SK-N-SH treated with all-trans-retinoic acid at 6 μM for 48 hours (cell line): Measurements from ENCODE around the gene ALAS1.
A peak's percentile ranks its signal among the peaks of the same experiment; 100 is the strongest.

Source experiments
- ATAC-seq: fragments of 200-7000 bp; cut with Tn5 transposase; 3 replicates; pipeline ENCODE4 v1.9.1; 2020; ENCODE audit warnings: mild to moderate bottlenecking, moderate library complexity
- ARNTL ChIP-seq: fragments of 450-650 bp; formaldehyde crosslinking; IDR thresholded peaks from 2 replicates; pipeline ENCODE4 v1.5.0; 2020; ENCODE audit warnings: low read depth, mild to moderate bottlenecking, moderate library complexity, borderline replicate concordance
- BACH2 ChIP-seq: fragments of 250-450 bp; sonication (Bioruptor Pico); IDR thresholded peaks from 2 replicates; pipeline ENCODE4 v1.9.0; 2021; ENCODE audit warnings: mild to moderate bottlenecking, borderline replicate concordance
- CREB5 ChIP-seq: fragments of 250-450 bp; sonication (Bioruptor Pico); IDR thresholded peaks from 2 replicates; pipeline ENCODE4 v1.5.1; 2020; ENCODE audit warnings: low read depth, mild to moderate bottlenecking, moderate library complexity
- CSDC2 ChIP-seq: fragments of 250-450 bp; sonication (Bioruptor Pico); IDR thresholded peaks from 2 replicates; pipeline ENCODE4 v1.5.0; 2020; ENCODE audit warnings: mild to moderate bottlenecking, moderate library complexity
- CSRNP3 ChIP-seq: fragments of 250-450 bp; sonication (Bioruptor Pico); IDR thresholded peaks from 2 replicates; pipeline ENCODE4 v1.5.1; 2021; ENCODE audit warnings: mild to moderate bottlenecking, moderate library complexity
- ESRRG ChIP-seq: fragments of 250-450 bp; sonication (Bioruptor Pico); IDR thresholded peaks from 2 replicates; pipeline ENCODE4 v1.6.1; 2021; ENCODE audit warnings: mild to moderate bottlenecking
- GLIS3 ChIP-seq: fragments of 250-450 bp; sonication (Bioruptor Pico); IDR thresholded peaks from 2 replicates; pipeline ENCODE4 v1.5.0; 2020; ENCODE audit warnings: mild to moderate bottlenecking, moderate library complexity
- ISL1 ChIP-seq: fragments of 250-450 bp; sonication (Bioruptor Pico); IDR thresholded peaks from 2 replicates; pipeline ENCODE4 v2.1.2; 2022; ENCODE audit warnings: mild to moderate bottlenecking, moderate library complexity
- OSR1 ChIP-seq: fragments of 250-450 bp; sonication (Bioruptor Pico); IDR thresholded peaks from 2 replicates; pipeline ENCODE4 v1.8.0; 2022; ENCODE audit warnings: moderate library complexity, mild to moderate bottlenecking, inconsistent platforms
- PPARA ChIP-seq: fragments of 250-450 bp; sonication (Bioruptor Pico); IDR thresholded peaks from 2 replicates; pipeline ENCODE4 v1.5.0; 2020; ENCODE audit warnings: mild to moderate bottlenecking, borderline replicate concordance
- RARB ChIP-seq: fragments of 250-450 bp; sonication (Bioruptor Pico); IDR thresholded peaks from 2 replicates; pipeline ENCODE4 v1.8.0; 2021; ENCODE audit warnings: mild to moderate bottlenecking, moderate library complexity
- SNAI2 ChIP-seq: fragments of 250-450 bp; sonication (Bioruptor Pico); IDR thresholded peaks from 2 replicates; pipeline ENCODE4 v1.5.0; 2020; ENCODE audit warnings: mild to moderate bottlenecking, moderate library complexity
- TCF4 ChIP-seq: fragments of 250-450 bp; sonication (Bioruptor Pico); IDR thresholded peaks from 2 replicates; pipeline ENCODE4 v1.8.0; 2021; ENCODE audit warnings: mild to moderate bottlenecking, moderate library complexity, borderline replicate concordance
- TOX ChIP-seq: fragments of 250-450 bp; sonication (Bioruptor Pico); IDR thresholded peaks from 2 replicates; pipeline ENCODE4 v1.8.0; 2021; ENCODE audit warnings: mild to moderate bottlenecking, moderate library complexity, borderline replicate concordance
- TSHZ2 ChIP-seq: fragments of 250-450 bp; sonication (Bioruptor Pico); IDR thresholded peaks from 2 replicates; pipeline ENCODE4 v1.5.0; 2020; ENCODE audit warnings: mild to moderate bottlenecking, moderate library complexity
- ZC3H10 ChIP-seq: fragments of 250-450 bp; sonication (Bioruptor Pico); IDR thresholded peaks from 2 replicates; pipeline ENCODE4 v1.5.1; 2021; ENCODE audit warnings: mild to moderate bottlenecking, moderate library complexity
- ZFP3 ChIP-seq: fragments of 250-450 bp; sonication (Bioruptor Pico); IDR thresholded peaks from 2 replicates; pipeline ENCODE4 v1.5.0; 2020; ENCODE audit warnings: mild to moderate bottlenecking, moderate library complexity
- ZFP30 ChIP-seq: fragments of 450-650 bp; formaldehyde crosslinking; IDR thresholded peaks from 2 replicates; pipeline ENCODE4 v1.5.0; 2022; ENCODE audit warnings: mild to moderate bottlenecking, moderate library complexity
- ZNF565 ChIP-seq: fragments of 450-650 bp; formaldehyde crosslinking; conservative IDR thresholded peaks from 2 replicates; pipeline ENCODE4 v1.5.0; 2020; ENCODE audit warnings: low read depth, mild to moderate bottlenecking, moderate library complexity
- ZNF70 ChIP-seq: fragments of 450-650 bp; formaldehyde crosslinking; IDR thresholded peaks from 2 replicates; pipeline ENCODE4 v1.5.0; 2020; ENCODE audit warnings: mild to moderate bottlenecking, moderate library complexity
- ZNF8 ChIP-seq: fragments of 450-650 bp; formaldehyde crosslinking; IDR thresholded peaks from 2 replicates; pipeline ENCODE4 v1.5.0; 2020; ENCODE audit warnings: mild to moderate bottlenecking, moderate library complexity
- TF ChIP-seq, protein P1 (sequence below): fragments of 250-450 bp; sonication (Bioruptor Pico); IDR thresholded peaks from 2 replicates; pipeline ENCODE4 v1.8.0; 2021; ENCODE audit warnings: low read depth, mild to moderate bottlenecking, moderate library complexity, borderline replicate concordance

The ALAS1 gene

GRCh38 chr3:52220380-52221026 lies 22.5 kb downstream of the ALAS1 start:
- ATAC-seq = peak; percentile 81
- TF ChIP-seq TOX (CRISPR knock-in tag) (no peak), TCF4 (no peak), ZFP3 (no peak), RARB (CRISPR knock-in tag) (no peak), ESRRG (no peak), TSHZ2 (no peak), GLIS3 (CRISPR knock-in tag) (no peak), SNAI2 (CRISPR knock-in tag) (no peak), ZFP30 (CRISPR knock-in tag) (no peak), ARNTL (CRISPR knock-in tag) (no peak), ZNF8 (no peak), PPARA (CRISPR knock-in tag) (no peak), OSR1 (CRISPR knock-in tag) (no peak), ZNF565 (CRISPR knock-in tag) (no peak), CREB5 (CRISPR knock-in tag) (no peak), CSDC2 (CRISPR knock-in tag) (no peak), CSRNP3 (no peak)
- TF ChIP-seq, protein P1, sequence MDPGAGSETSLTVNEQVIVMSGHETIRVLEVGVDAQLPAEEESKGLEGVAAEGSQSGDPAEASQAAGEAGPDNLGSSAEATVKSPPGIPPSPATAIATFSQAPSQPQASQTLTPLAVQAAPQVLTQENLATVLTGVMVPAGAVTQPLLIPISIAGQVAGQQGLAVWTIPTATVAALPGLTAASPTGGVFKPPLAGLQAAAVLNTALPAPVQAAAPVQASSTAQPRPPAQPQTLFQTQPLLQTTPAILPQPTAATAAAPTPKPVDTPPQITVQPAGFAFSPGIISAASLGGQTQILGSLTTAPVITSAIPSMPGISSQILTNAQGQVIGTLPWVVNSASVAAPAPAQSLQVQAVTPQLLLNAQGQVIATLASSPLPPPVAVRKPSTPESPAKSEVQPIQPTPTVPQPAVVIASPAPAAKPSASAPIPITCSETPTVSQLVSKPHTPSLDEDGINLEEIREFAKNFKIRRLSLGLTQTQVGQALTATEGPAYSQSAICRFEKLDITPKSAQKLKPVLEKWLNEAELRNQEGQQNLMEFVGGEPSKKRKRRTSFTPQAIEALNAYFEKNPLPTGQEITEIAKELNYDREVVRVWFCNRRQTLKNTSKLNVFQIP (CRISPR knock-in tag) = no peak

GRCh38 chr3:52221141-52221562 lies 23.2 kb downstream of the ALAS1 start:
- TF ChIP-seq TOX (CRISPR knock-in tag) (no peak), ZFP30 (CRISPR knock-in tag) (no peak), BACH2 (CRISPR knock-in tag) (no peak), ZC3H10 (CRISPR knock-in tag) (no peak), ARNTL (CRISPR knock-in tag) (no peak), SNAI2 (CRISPR knock-in tag) (no peak), ISL1 (CRISPR knock-in tag) (no peak), GLIS3 (CRISPR knock-in tag) (no peak), ZNF8 (no peak)
- ATAC-seq = no peak

GRCh38 chr3:52221563-52222318 lies 23.8 kb downstream of the ALAS1 start:
- no peak for ATAC-seq
- TF ChIP-seq ZNF70 (CRISPR knock-in tag) (no peak), BACH2 (CRISPR knock-in tag) (no peak), TCF4 (no peak), ESRRG (no peak), TSHZ2 (no peak), CREB5 (CRISPR knock-in tag) (no peak)
- TF ChIP-seq, protein P1 (CRISPR knock-in tag) = no peak
